Peyer's patch (tissue), 4 donors: ENCODE measurements around the gene CHCHD4.

ENCODE experiments used
- POLR2A ChIP-seq, 2 donors: fragments of 450-650 bp; IDR thresholded peaks; one replicate each; pipeline ENCODE4 v1.5.1; 2017; ENCODE audit warnings: antibody characterized with exemption in 2 of 2, mild to moderate bottlenecking in 2 of 2, moderate library complexity in 2 of 2
- TF ChIP-seq, protein P1 (sequence below), 6 experiments: fragments of 450-650 bp in 4 of 6; fragments of 200-600 bp in 2 of 6; sonication (generic) in 1 of 6; IDR thresholded peaks; one replicate each; pipeline ENCODE4 v1.5.1; 2017 to 2019; ENCODE audit warnings: antibody characterized with exemption in 6 of 6, mild to moderate bottlenecking in 3 of 6, moderate library complexity in 1 of 6

DNA sequence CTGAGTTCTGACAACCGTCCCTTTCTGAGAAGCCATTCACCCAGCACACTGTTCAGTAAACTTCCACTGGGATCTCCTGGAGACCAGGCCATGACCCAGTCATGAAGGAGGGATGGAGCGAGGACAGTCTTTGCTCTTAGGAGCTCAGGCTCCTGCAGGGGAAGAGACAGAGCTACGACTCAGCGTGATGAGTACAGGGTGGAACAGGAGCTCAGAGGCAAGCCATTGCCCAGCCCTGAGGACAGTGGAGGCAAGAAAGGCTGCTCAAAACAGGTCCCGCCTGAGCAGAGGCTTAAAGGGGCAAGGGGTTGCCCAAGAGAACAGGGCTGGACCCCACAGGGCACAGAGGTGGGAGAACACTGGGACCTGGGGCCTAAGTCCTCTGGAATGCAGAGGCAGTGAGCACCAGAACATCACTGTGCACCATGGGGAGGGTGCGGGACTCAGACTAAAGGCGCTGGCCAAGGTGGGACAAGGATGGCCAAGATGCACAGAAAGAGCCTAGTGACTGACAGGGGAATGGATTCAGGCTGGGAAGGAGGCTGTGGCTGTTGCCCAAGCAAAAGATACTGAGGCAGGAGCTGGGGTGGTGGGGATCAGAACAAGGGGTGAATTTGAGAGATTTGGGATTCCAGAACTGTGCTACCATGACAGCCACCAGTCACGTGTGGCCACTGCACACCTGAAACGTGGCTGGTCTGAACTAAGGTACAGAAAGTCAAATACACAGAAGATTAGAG, 26.0 kb upstream of the CHCHD4 start:
- TF ChIP-seq, protein P1, sequence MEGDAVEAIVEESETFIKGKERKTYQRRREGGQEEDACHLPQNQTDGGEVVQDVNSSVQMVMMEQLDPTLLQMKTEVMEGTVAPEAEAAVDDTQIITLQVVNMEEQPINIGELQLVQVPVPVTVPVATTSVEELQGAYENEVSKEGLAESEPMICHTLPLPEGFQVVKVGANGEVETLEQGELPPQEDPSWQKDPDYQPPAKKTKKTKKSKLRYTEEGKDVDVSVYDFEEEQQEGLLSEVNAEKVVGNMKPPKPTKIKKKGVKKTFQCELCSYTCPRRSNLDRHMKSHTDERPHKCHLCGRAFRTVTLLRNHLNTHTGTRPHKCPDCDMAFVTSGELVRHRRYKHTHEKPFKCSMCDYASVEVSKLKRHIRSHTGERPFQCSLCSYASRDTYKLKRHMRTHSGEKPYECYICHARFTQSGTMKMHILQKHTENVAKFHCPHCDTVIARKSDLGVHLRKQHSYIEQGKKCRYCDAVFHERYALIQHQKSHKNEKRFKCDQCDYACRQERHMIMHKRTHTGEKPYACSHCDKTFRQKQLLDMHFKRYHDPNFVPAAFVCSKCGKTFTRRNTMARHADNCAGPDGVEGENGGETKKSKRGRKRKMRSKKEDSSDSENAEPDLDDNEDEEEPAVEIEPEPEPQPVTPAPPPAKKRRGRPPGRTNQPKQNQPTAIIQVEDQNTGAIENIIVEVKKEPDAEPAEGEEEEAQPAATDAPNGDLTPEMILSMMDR (IDR thresholded peaks at IDR 0.05), result no peak
- no peak for TF ChIP-seq POLR2A (IDR thresholded peaks at IDR 0.05)
